Testis (tissue), 2 donors: ENCODE measurements around the gene COQ6.
"Not testable (repeated sequence)": the region's sequence is repeated elsewhere in the genome, so short reads cannot be mapped to it uniquely, and the experiment has no call there.

ENCODE experiments used
- POLR2A ChIP-seq: fragments of 450-650 bp; IDR thresholded peaks from one replicate; pipeline ENCODE4 v1.6.1; 2017; ENCODE audit warnings: antibody characterized with exemption, mild to moderate bottlenecking, moderate library complexity
- TF ChIP-seq, protein P1 (sequence below), 3 experiments: fragments of 450-650 bp in 2 of 3; fragments of 200-600 bp in 1 of 3; sonication (generic) in 1 of 3; IDR thresholded peaks; one replicate each; pipeline ENCODE4 v1.5.1; 2016 to 2019; ENCODE audit warnings: antibody characterized with exemption in 3 of 3, mild to moderate bottlenecking in 2 of 3, moderate library complexity in 1 of 3

GRCh38 chr14:74005664-74006063 is 55.6 kb downstream of the COQ6 start:
- TF ChIP-seq, protein P1, sequence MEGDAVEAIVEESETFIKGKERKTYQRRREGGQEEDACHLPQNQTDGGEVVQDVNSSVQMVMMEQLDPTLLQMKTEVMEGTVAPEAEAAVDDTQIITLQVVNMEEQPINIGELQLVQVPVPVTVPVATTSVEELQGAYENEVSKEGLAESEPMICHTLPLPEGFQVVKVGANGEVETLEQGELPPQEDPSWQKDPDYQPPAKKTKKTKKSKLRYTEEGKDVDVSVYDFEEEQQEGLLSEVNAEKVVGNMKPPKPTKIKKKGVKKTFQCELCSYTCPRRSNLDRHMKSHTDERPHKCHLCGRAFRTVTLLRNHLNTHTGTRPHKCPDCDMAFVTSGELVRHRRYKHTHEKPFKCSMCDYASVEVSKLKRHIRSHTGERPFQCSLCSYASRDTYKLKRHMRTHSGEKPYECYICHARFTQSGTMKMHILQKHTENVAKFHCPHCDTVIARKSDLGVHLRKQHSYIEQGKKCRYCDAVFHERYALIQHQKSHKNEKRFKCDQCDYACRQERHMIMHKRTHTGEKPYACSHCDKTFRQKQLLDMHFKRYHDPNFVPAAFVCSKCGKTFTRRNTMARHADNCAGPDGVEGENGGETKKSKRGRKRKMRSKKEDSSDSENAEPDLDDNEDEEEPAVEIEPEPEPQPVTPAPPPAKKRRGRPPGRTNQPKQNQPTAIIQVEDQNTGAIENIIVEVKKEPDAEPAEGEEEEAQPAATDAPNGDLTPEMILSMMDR (IDR thresholded peaks at IDR 0.05) = not testable (repeated sequence)
- not testable (repeated sequence) for TF ChIP-seq POLR2A
